NB4 (cell line): ENCODE measurements around the gene PLA2G3.

ENCODE experiments used
- MYC ChIP-seq: IDR thresholded peaks from 2 replicates; pipeline ENCODE4 v1.6.1; 2011; ENCODE audit warnings: low read depth, low read length
- POLR2A ChIP-seq: IDR thresholded peaks from 2 replicates; pipeline ENCODE4 v1.6.1; 2011; ENCODE audit warnings: mild to moderate bottlenecking; ENCODE audit not compliant: insufficient read length; ENCODE audit errors: extremely low read depth
- TF ChIP-seq, protein P1 (sequence below): IDR thresholded peaks from one replicate; pipeline ENCODE4 v1.5.1; 2012; ENCODE audit warnings: low read depth, low read length
- TF ChIP-seq, protein P2 (sequence below): IDR thresholded peaks from 2 replicates; pipeline ENCODE4 v1.6.1; 2011; ENCODE audit warnings: low read depth, low read length

DNA sequence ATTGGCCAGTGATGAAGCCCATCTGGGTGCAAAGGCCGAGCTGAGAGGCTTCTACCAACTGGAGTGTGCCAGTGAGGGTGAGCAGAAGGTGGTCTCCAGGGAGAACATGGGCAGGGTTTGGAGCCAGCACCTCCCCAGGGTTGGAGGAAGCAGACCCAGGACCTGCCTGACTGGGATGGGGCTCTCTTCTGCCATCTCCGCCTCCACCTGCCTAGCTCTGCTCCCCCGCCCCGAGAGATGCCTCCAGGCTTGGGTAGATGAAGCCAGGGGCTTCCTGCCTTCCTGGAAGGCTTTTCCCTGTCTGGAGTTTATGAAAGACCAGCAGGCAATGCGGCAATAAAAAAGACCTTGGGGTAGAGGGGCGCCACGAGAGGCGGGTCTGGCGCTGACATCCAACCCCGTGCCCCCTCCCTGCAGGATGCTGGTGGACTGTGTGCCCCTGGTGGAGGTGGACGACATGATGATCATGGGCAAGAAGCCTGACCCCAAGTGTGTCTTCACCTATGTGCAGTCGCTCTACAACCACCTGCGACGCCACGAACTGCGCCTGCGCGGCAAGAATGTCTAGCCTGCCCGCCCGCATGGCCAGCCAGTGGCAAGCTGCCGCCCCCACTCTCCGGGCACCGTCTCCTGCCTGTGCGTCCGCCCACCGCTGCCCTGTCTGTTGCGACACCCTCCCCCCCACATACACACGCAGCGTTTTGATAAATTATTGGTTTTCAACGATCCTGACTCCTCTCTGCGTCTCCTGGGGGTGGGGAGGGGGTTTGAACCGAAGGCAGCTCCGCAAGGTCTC lies 36.2 kb downstream of the PLA2G3 start:
- no peak for TF ChIP-seq POLR2A
- TF ChIP-seq, protein P1, sequence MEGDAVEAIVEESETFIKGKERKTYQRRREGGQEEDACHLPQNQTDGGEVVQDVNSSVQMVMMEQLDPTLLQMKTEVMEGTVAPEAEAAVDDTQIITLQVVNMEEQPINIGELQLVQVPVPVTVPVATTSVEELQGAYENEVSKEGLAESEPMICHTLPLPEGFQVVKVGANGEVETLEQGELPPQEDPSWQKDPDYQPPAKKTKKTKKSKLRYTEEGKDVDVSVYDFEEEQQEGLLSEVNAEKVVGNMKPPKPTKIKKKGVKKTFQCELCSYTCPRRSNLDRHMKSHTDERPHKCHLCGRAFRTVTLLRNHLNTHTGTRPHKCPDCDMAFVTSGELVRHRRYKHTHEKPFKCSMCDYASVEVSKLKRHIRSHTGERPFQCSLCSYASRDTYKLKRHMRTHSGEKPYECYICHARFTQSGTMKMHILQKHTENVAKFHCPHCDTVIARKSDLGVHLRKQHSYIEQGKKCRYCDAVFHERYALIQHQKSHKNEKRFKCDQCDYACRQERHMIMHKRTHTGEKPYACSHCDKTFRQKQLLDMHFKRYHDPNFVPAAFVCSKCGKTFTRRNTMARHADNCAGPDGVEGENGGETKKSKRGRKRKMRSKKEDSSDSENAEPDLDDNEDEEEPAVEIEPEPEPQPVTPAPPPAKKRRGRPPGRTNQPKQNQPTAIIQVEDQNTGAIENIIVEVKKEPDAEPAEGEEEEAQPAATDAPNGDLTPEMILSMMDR, result no peak
- TF ChIP-seq, protein P2, sequence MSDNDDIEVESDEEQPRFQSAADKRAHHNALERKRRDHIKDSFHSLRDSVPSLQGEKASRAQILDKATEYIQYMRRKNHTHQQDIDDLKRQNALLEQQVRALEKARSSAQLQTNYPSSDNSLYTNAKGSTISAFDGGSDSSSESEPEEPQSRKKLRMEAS, result no peak
- TF ChIP-seq MYC, result no peak
